Activated naive CD4-positive, alpha-beta T cell treated with anti-CD3 and anti-CD28 coated beads, Interleukin-2, amount 50 U/mL, for 72 hours (primary cell): ENCODE results near the gene SRRD. TPM values are rescaled to one million over a fixed set of nuclear protein-coding genes. Genes with fewer than 3 reads are reported as not detected.

ENCODE experiments used
- total RNA-seq, 2 donors: library from RNA; stranded (reverse); gene quantifications; one replicate each; pipeline ENCODE4 v1.2.3, GENCODE V29; 2022

The SRRD gene
- total RNA-seq, 2 donors from 2014 or later = 18.6 to 27.4 TPM

Other genes with a start within 250 kb of the SRRD start
- gene ASPHD2, start 54.6 kb upstream of the SRRD start, total RNA-seq = 10 to 100 TPM in 1 of 2 donors, 1 to 10 TPM in 1; 3.5 to 15.1 TPM
- gene HPS4, start 94 bp upstream of the SRRD start, total RNA-seq = 10 to 100 TPM; 51.3 to 62.6 TPM
- 10 to 100 TPM; 45.5 to 49.3 TPM for gene TFIP11, start 28.6 kb downstream of the SRRD start, total RNA-seq
- 10 to 100 TPM; 15.4 to 26.9 TPM for gene TPST2, start 106.3 kb downstream of the SRRD start, total RNA-seq
- gene CRYBB1, start 134.2 kb downstream of the SRRD start, total RNA-seq = not detected
- gene CRYBA4, start 138.1 kb downstream of the SRRD start, total RNA-seq = not detected
- 100 to 1,000 TPM in 1 of 2 donors, 10 to 100 TPM in 1; 11.4 to 138 TPM for gene MIAT, start 173.7 kb downstream of the SRRD start, total RNA-seq